Liver (tissue), 9 donors: ENCODE data around the gene FUT9. TPM values are rescaled to one million over a fixed set of nuclear protein-coding genes. Genes with fewer than 3 reads are reported as not detected.

Experiments used
- DNase-seq: peaks from one replicate; pipeline ENCODE4 v3.0.0-alpha.2; 2017; ENCODE audit warnings: low spot score
- H3K27ac ChIP-seq, 2 donors: one replicate each; pipeline ENCODE4 v1.7.0; 2013; ENCODE audit warnings: inconsistent platforms in 2 of 2, low read length in 2 of 2, control low read depth in 1 of 2, low read depth in 1 of 2, mild to moderate bottlenecking in 1 of 2
- H3K27me3 ChIP-seq, 4 donors: one replicate each; pipeline versions ENCODE4 v1.6.1 to v1.7.0; 2013; ENCODE audit warnings: low read length in 3 of 4, inconsistent platforms in 1 of 4, mild to moderate bottlenecking in 1 of 4, moderate library complexity in 1 of 4; ENCODE audit not compliant: control insufficient read depth in 4 of 4, insufficient read depth in 4 of 4
- H3K36me3 ChIP-seq, 4 donors: one replicate each; pipeline versions ENCODE4 v1.6.1 to v1.7.0; 2013; ENCODE audit warnings: low read length in 3 of 4, mild to moderate bottlenecking in 3 of 4, low read depth in 1 of 4, moderate library complexity in 1 of 4; ENCODE audit not compliant: control insufficient read depth in 4 of 4, insufficient read depth in 3 of 4
- H3K4me1 ChIP-seq, 4 donors: one replicate each; pipeline versions ENCODE4 v1.6.1 to v1.7.0; 2013; ENCODE audit warnings: low read length in 3 of 4, mild to moderate bottlenecking in 3 of 4, moderate library complexity in 1 of 4; ENCODE audit not compliant: control insufficient read depth in 4 of 4, insufficient read depth in 4 of 4
- H3K4me3 ChIP-seq, 3 donors: one replicate each; pipeline versions ENCODE4 v1.6.1 to v1.7.0; 2013; ENCODE audit warnings: low read length in 3 of 3, control low read depth in 1 of 3, low read depth in 1 of 3, mild to moderate bottlenecking in 1 of 3
- H3K9ac ChIP-seq, 2 donors: one replicate each; pipeline ENCODE4 v1.7.0; 2013; ENCODE audit warnings: low read length in 2 of 2, mild to moderate bottlenecking in 2 of 2, moderate library complexity in 2 of 2, control low read depth in 1 of 2, low read depth in 1 of 2
- H3K9me3 ChIP-seq, 4 donors: one replicate each; pipeline versions ENCODE4 v1.6.1 to v1.7.0; 2013; ENCODE audit warnings: low read length in 3 of 4; ENCODE audit not compliant: control insufficient read depth in 4 of 4
- ATF3 ChIP-seq: IDR thresholded peaks from 2 replicates; pipeline ENCODE4 v1.6.1; 2016; ENCODE audit warnings: antibody characterized with exemption
- CTCF ChIP-seq: fragments of 150-350 bp; IDR thresholded peaks from 2 replicates; pipeline ENCODE4 v1.5.1; 2017; ENCODE audit warnings: improper control_type of control experiment, low read depth, low read length; ENCODE audit not compliant: missing input control
- EGR1 ChIP-seq, 2 donors: IDR thresholded peaks; 2 replicates each; pipeline ENCODE4 v1.6.1; 2016 to 2018; ENCODE audit warnings: antibody characterized with exemption in 2 of 2, low read depth in 2 of 2
- FOXA2 ChIP-seq: IDR thresholded peaks from 2 replicates; pipeline ENCODE4 v1.6.1; 2016; ENCODE audit warnings: antibody characterized with exemption
- GABPA ChIP-seq, 2 donors: IDR thresholded peaks in 1 of 2; conservative IDR thresholded peaks in 1 of 2; 2 replicates each; pipeline ENCODE4 v1.6.1; 2016; ENCODE audit warnings: antibody characterized with exemption in 2 of 2, mild to moderate bottlenecking in 1 of 2, moderate library complexity in 1 of 2
- HNF4A ChIP-seq, 2 donors: conservative IDR thresholded peaks; 2 replicates each; pipeline ENCODE4 v1.6.1; 2016; ENCODE audit warnings: antibody characterized with exemption in 2 of 2, mild to moderate bottlenecking in 2 of 2
- NR2F2 ChIP-seq: IDR thresholded peaks from 2 replicates; pipeline ENCODE4 v1.6.1; 2016; ENCODE audit warnings: antibody characterized with exemption
- REST ChIP-seq: IDR thresholded peaks from 2 replicates; pipeline ENCODE4 v1.6.1; 2016; ENCODE audit warnings: antibody characterized with exemption, mild to moderate bottlenecking
- RXRA ChIP-seq, 2 donors: IDR thresholded peaks; 2 replicates each; pipeline ENCODE4 v1.6.1; 2017 to 2018; ENCODE audit warnings: antibody characterized with exemption in 2 of 2, mild to moderate bottlenecking in 1 of 2
- SP1 ChIP-seq: IDR thresholded peaks from 2 replicates; pipeline ENCODE4 v1.6.1; 2018; ENCODE audit warnings: antibody characterized with exemption, mild to moderate bottlenecking
- TAF1 ChIP-seq: conservative IDR thresholded peaks from 2 replicates; pipeline ENCODE4 v1.6.1; 2016; ENCODE audit warnings: antibody characterized with exemption, mild to moderate bottlenecking
- YY1 ChIP-seq: IDR thresholded peaks from 2 replicates; pipeline ENCODE4 v1.6.1; 2016; ENCODE audit warnings: antibody characterized with exemption, mild to moderate bottlenecking
- ZBTB33 ChIP-seq: IDR thresholded peaks from 2 replicates; pipeline ENCODE4 v1.6.1; 2016; ENCODE audit warnings: antibody characterized with exemption
- WGBS: extraction: QIAGEN DNeasy Blood & Tissue Kit; methylation state at CpG from one replicate; pipeline ENCODE4 v1.1.7; 2013; 5-methylcytosine and 5-hydroxymethylcytosine counted together
- polyA plus RNA-seq, 2 donors: library from polyadenylated mRNA; stranded (reverse) in 1 of 2; unstranded in 1 of 2; fragments of 200-250 nt in 1 of 2; fragments of >200 nt in 1 of 2; fragmentation: Nextera tagmentation in 1 of 2; extraction: Ambion mirVana in 1 of 2; gene quantifications; one replicate each; pipeline versions ENCODE4 v1.2.1 to v1.2.3, GENCODE V29; 2013 to 2015
- total RNA-seq, 2 donors: library from RNA; depleted of rRNA; stranded (reverse); fragments of >200 nt; gene quantifications; one replicate each; pipeline ENCODE4 v1.2.3, GENCODE V29; 2014
- TF ChIP-seq, protein P1 (sequence below): IDR thresholded peaks from 2 replicates; pipeline ENCODE4 v1.6.1; 2016; ENCODE audit warnings: antibody characterized with exemption
- donor health status: healthy.
- donor health status: healthy.
- donor health status: healthy.
- donor health status: healthy.
- donor health status: healthy.

Gene FUT9
- total and polyA plus RNA-seq, 4 donors: not detected

DNA sequence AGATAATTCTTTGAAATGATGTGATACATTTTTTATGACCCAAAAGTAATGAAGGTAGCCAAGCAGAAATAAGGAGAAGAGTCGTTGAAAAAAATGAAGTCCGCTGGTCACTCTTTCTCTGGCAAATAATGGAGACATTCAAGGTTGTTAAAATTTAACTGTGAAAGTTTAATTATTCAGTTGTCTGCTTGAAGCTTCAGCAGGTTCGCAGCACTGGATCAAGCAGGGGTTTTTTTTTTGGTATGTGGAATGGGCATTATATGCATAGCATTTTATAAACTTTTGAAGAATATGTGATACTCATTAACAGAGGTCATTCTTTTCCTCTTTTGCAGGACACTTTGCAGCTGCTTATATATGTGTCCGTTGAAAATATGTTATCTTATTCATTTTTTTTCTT is 21.6 kb upstream of the FUT9 start:
- WGBS: 63% methylated on average over 4 of the region's 4 CpGs
- no peak for DNase-seq
- peaks cover 0 to 5% (median 2%) of the 10 kb centered on the region in 4 donors for H3K9me3 ChIP-seq

More for the DNA sequence above, 21.6 kb upstream of the FUT9 start:
- H3K4me1 ChIP-seq: no peaks in the 10 kb centered on the region
- no peak overlapping the region for H3K9ac ChIP-seq
- H3K27me3 ChIP-seq: peaks cover 0 to 2% (median 0%) of the 10 kb centered on the region in 4 donors
- no peak overlapping the region for H3K4me3 ChIP-seq
- no peak overlapping the region for H3K27ac ChIP-seq
- H3K36me3 ChIP-seq: no peaks in the 10 kb centered on the region
- TF ChIP-seq HNF4A (conservative IDR thresholded peaks at IDR 0.05) (no peak), FOXA2 (no peak), EGR1 (IDR thresholded peaks at IDR 0.05; ENCODE audit: low read depth in 2 of 2) (no peak), CTCF (no peak), ATF3 (no peak), REST (no peak), SP1 (no peak), NR2F2 (no peak), TAF1 (no peak), ZBTB33 (no peak), GABPA (IDR thresholded peaks at IDR 0.05 in 1 of 2, conservative IDR thresholded peaks at IDR 0.05 in 1 of 2) (no peak), RXRA (IDR thresholded peaks at IDR 0.05) (no peak), YY1 (no peak)
- TF ChIP-seq, protein P1, sequence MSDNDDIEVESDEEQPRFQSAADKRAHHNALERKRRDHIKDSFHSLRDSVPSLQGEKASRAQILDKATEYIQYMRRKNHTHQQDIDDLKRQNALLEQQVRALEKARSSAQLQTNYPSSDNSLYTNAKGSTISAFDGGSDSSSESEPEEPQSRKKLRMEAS: no peak
